Measurements from ENCODE around the gene C6orf89.

C6orf89 gene

DNA sequence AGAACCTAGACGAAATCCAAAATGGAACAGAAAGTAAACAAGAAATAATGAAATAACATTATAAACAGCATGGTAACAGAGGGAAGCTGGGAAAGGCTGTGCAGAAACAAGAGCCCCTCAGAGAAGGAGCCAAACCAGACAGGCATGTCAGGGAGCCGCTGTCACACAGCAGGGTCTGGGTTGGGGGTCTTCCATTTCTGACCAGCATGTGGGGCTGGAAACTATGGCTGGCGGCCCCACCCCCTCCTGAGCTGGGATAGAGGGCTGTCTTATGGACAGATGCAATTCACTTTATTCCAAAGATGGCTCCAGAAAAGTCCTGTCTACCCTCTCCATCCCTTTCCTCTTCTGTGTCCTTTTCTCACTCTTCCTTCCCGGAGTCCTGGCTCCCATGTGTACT is 27.3 kb downstream of the C6orf89 start:
- DNase-seq (ENCODE audit: insufficient read length, low spot score) (no peak), FAIRE-seq (no peak)
- no peak for TF ChIP-seq POLR2A (IDR thresholded peaks at IDR 0.05; ENCODE audit: low read depth, low read length)

DNA sequence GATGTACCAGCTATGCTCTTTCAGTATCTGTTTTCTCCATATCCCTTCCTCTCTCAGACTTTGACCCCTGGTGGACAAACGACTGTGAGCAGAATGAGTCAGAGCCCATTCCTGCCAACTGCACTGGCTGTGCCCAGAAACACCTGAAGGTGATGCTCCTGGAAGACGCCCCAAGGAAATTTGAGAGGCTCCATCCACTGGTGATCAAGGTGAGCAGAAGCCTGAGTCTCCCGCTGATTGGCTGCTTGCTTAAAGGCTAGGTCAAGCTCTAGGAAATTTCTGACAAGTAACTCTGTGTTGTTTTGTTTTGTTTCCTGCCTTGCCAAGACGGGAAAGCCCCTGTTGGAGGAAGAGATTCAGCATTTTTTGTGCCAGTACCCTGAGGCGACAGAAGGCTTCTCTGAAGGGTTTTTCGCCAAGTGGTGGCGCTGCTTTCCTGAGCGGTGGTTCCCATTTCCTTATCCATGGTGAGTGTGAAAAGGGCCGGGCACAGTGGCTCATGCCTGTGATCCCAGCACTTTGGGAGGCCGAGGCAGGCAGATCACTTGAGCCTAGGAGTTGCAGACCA is 28.6 kb downstream of the C6orf89 start:
- TF ChIP-seq POLR2A (IDR thresholded peaks at IDR 0.05; ENCODE audit: low read depth, low read length): no peak
- FAIRE-seq: peak; percentile 68

DNA sequence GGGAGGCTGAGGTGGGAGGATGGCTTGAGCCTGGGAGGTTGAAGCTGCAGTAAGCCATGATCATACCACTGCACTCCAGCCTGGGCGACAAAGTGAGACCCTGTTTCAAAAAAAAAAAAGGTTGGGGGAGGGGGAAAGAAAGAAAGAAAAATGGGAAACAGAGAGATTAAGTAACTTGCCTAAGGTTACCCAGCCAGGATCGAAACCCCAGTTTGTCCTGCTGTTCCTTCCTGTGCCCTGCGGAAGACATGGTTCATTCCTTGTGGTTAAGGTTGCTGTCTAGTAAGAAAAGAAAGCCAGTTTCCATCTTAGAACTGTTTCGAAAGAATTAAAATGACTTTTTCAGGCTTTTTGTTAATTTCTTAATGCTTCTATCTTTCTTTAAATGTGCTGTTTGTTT is 29.8 kb downstream of the C6orf89 start:
- DNase-seq (ENCODE audit: insufficient read length, low spot score): no peak
- no peak for FAIRE-seq
- no peak for TF ChIP-seq POLR2A (IDR thresholded peaks at IDR 0.05; ENCODE audit: low read depth, low read length)

More for the DNA sequence above, 28.6 kb downstream of the C6orf89 start:
- DNase-seq (ENCODE audit: insufficient read length, low spot score): peak; percentile 58

DNA sequence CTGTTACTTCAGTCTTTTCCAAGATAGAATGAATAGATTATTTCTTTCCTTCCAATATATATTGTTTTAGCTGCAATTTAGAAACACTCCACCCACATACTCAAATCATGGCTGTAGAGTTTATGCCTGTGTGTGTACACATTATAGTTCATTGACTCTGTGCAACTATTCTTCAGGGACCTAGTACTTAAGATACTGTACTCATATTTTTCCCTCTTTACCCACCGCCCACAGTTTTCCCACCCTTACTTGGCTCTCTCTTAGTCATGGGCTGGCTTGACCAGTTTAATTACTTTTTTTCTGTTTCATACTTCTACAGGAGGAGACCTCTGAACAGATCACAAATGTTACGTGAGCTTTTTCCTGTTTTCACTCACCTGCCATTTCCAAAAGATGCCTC is 30.4 kb downstream of the C6orf89 start:
- DNase-seq (ENCODE audit: insufficient read length, low spot score) (no peak), FAIRE-seq (no peak)
- TF ChIP-seq POLR2A (IDR thresholded peaks at IDR 0.05; ENCODE audit: low read depth, low read length): no peak

DNA sequence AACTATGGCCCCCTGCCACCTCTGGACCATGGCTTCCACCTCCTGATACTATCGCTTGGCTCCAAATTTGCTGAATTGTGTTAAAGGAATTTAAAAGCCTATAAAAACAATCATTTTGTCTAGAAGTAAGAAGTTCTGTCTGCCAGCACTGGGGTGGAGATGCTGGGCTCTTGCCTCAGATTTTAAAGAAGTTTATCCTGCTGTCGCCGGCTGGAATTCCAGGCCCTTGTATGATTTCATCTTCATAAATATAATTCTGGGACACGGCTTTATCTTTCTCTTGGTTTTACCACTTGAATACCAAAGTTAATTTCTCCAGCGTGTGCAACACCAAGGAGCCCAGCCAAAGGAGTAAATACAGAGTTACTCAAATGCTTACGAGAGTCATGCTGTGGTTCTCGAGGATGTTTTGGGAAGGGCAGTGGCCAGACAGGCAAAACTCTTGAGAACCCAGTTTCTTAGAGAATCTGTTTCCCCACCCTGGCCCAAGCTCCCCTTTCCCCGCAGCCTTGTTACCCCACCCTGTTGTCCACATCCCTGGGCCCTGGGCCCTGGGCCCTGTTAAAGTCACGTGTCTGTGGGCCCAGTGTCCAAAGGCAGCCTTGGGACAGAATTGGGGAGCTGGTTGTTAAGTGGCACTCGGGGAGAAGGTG is 31.9 kb downstream of the C6orf89 start:
- FAIRE-seq: no peak
- no peak for DNase-seq (ENCODE audit: insufficient read length, low spot score)
- no peak for TF ChIP-seq POLR2A (IDR thresholded peaks at IDR 0.05; ENCODE audit: low read depth, low read length)

DNA sequence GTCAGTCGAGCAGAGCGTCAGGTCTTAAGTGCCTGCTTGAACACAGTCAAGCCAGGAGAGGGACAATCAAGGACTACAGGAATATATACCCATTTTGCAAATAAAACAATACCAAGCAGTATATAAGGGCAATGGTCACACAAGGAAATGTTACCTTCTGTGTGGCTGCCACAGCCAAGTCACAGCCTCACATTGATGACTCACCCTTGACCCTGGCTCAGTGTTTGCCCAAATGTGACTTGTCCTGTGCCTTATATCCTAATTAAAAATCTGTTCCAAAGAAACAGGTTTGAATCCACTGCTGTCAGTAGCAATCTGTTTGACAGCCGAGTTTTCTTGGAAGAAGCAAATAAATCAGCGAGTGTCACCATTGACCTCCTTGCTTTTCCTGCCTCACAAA is 34.3 kb downstream of the C6orf89 start:
- TF ChIP-seq POLR2A (IDR thresholded peaks at IDR 0.05; ENCODE audit: low read depth, low read length): no peak
- FAIRE-seq (no peak), DNase-seq (ENCODE audit: insufficient read length, low spot score) (no peak)

DNA sequence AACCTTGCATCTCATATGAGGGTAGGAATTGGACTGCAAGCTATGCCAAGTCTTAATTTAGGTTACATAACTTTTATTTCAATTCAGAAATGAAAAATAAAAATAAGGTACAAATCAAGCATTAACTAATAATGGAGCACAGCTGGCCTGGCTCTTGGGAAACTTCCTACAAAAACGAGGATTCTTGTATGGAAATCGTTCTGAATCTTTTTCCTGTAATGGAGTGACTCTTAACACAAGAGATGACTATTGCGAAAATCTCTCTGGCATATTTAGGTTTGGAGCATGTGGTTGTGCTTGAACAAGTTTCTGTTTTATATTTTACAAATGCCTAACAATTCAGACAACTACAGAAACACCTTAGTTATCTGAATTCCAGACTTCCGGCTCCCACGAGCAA is 34.8 kb downstream of the C6orf89 start:
- FAIRE-seq: no peak
- no peak for TF ChIP-seq POLR2A (IDR thresholded peaks at IDR 0.05; ENCODE audit: low read depth, low read length)
- DNase-seq (ENCODE audit: insufficient read length, low spot score): no peak

DNA sequence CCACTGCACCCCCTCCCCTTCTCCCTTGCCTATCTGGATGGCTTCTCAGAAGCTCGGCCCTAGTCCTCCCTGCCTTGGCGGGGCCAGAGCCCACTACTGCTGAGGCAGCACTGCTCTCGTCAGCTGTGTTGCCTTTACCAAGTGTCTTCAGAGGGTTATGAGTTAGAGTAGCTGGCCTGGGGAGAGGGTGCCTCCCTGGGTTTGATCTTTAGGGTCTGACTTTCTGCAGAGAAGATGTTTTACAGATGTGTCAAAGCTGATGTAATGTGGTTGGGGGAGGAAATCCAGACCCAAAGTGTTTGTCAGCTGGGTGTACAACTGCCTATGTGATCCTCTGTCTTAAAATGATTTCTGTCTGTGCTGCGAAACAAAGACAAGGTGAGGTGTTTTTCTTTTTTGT is 38.4 kb downstream of the C6orf89 start:
- FAIRE-seq: no peak
- TF ChIP-seq POLR2A (IDR thresholded peaks at IDR 0.05; ENCODE audit: low read depth, low read length): no peak
- no peak for DNase-seq (ENCODE audit: insufficient read length, low spot score)

DNA sequence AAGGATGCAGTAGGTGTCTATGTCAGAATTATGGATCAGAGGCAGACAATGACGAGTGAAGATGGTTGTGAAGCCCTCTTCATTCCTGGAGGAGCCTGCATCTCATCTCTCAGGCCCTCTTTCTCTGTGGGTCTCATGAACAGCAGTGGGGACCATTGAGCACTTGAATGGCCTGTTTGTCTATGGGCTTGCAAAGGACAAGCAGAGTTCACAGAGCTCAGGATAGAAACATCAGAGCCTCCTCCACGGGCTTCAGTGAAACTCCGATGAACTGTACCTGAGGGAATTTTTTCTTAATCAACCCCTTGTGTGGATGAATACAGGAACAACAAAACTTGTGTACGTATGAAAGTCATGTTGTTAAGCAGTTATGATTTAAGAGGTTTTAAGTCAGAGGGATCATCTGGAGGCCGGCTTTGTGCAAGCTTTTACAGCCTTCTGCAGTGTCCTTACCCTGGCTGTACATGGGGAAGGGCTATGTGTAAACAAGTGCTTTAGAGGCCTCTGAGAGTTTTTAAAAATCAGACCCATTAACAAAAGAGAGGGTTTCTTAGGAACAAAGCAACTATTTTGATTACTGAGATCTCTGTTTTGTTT is 39.1 kb downstream of the C6orf89 start:
- FAIRE-seq: no peak
- no peak for TF ChIP-seq POLR2A (IDR thresholded peaks at IDR 0.05; ENCODE audit: low read depth, low read length)
- no peak for DNase-seq (ENCODE audit: insufficient read length, low spot score)

DNA sequence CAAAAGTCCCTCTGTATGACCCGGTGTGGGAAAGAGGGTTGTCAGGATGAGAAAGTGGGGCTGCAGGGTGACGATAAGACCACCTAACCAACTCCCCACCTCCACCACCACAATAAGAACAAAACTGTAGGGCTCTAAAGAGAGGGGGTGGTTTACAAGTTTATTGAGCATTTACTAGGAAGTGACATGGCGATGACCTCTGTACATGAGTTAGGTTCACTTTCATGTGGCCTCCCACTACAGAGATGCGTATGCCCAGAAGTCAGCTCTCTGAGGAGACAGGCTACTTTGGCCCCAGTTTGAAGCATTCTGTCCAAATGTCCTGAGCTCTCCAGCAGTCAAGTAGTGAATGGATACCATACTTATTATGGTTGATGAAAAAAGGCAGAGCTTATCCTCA is 40.1 kb downstream of the C6orf89 start:
- no peak for FAIRE-seq
- no peak for TF ChIP-seq POLR2A (IDR thresholded peaks at IDR 0.05; ENCODE audit: low read depth, low read length)
- DNase-seq (ENCODE audit: insufficient read length, low spot score): no peak

DNA sequence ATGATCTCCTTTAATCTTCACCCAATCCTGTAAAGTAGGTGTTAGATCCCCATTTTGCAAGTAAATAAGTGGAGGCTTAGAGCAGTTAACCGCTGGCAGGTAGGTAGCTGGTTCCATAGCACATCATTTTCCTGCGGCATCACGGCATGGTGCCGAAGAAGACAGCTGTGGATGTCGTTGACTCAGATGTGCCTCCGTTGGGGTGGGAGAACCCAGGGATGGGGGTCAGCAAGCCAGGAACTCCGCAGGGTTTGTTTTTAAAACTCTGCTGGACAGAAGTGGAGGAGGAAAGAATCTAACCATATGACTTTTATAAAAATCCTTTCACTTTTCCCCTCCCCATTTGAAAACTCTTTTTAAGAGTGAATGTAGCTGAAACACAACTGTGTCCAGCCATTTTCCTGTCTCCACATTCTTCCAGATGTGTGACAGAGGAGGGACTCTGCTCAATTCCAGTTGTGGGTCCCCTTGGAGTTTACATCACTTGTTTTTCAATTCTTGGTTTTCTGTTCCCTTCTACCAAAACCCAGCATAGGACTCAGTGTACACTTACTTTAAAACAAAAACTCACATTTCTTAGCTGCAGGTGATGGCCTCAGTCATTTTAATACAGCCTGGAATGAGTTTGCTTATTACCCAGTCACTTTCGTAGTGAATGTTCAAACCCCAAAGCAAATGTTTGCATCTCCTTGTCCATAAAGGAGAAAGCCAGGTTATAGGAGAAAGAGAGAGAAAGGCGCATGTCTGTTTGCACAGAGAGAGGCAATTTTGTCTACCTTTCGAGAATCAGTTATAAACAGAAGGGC is 41.2 kb downstream of the C6orf89 start:
- FAIRE-seq: no peak
- TF ChIP-seq POLR2A (IDR thresholded peaks at IDR 0.05; ENCODE audit: low read depth, low read length): no peak

DNA sequence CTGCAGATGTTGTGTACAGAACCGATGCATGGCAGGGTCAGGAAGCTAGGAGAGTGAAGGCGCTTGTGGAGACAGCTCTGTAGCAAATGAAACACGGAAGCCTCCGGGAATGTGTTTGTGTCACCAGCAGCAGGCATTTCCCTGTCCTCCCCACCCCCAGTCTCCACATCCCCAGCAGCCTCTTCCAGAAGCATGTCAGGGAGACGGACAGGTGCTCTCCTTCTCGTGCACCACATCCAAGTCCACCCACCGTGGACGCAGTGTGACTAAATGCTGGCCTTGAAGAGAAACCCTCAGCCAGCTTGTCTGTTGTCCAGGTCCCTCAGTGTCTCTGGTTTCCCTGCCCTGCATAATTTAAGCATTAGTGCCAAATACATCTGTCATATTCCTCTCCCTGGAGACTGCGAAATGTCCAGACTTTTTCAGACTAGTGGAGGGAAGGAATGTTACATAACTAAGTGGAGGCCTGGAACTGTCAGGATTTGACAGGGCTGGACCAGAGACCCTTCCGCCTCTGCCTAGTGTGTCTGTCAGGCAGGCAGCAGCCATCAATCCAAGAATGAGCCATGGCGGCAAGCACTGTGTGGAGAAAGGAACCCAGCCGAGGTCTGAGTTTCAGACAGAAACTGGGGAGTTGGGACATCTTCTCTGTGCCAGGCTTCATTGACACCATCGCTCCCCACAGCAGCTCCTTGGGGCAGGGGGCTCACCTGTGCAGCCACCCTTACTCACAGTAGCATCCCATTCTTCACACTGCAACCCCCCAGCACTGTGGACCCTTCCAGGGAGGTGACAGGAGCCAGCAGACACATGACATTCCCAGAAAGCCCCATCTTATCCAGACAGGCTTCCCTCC is 42.2 kb downstream of the C6orf89 start:
- no peak for TF ChIP-seq POLR2A (IDR thresholded peaks at IDR 0.05; ENCODE audit: low read depth, low read length)
- no peak for FAIRE-seq
- DNase-seq (ENCODE audit: insufficient read length, low spot score): no peak

More for the DNA sequence above, 41.2 kb downstream of the C6orf89 start:
- no peak for DNase-seq (ENCODE audit: insufficient read length, low spot score)

DNA sequence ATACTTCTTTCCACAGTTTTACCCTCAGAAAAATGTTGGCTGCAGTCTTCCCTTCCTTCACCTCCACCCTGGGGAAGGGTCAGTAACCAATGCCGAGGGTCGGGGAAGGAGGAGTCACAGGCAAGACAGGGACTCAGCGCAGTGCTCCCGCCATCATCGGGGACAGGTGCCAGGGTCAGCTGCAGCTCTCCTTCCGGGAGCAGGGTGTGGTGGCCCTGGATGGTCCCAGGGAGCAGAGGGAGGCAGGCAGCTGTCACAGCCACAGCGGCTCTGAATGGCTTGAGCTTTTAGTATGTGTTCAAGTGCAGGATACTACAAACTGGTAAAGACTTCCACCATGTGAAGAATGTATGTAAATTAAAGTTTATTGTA is 42.8 kb downstream of the C6orf89 start:
- FAIRE-seq (no peak), DNase-seq (ENCODE audit: insufficient read length, low spot score) (no peak)
- no peak for TF ChIP-seq POLR2A (IDR thresholded peaks at IDR 0.05; ENCODE audit: low read depth, low read length)

DNA sequence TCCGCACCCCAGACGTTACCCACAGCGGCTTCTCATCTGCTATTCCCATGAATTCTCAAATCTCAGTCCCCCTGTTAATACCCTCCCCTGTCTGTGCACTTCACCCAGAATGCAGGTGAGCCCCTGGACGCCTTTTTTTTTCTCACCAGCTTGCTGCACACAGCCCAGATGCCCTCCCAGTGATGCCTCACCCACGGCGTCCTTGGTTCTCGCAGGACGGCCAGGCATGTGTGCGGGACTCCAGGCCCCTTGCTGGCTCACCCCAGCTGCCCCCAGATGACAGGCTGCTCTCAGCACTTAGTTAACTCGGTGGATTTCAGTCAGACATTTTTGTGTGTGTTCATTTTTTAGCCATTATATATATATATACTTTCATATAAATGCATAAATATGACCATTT is 43.4 kb downstream of the C6orf89 start:
- DNase-seq (ENCODE audit: insufficient read length, low spot score) (no peak), FAIRE-seq (no peak)
- TF ChIP-seq POLR2A (IDR thresholded peaks at IDR 0.05; ENCODE audit: low read depth, low read length): no peak

Data from H54 (cell line).